ENCODE measurements around the gene SORCS1.

Gene SORCS1

GRCh38 chr10:106992055-106992454 lies 172.5 kb downstream of the SORCS1 start:
- no peak for DNase-seq (ENCODE audit: low read depth in 2 of 2)

DNA sequence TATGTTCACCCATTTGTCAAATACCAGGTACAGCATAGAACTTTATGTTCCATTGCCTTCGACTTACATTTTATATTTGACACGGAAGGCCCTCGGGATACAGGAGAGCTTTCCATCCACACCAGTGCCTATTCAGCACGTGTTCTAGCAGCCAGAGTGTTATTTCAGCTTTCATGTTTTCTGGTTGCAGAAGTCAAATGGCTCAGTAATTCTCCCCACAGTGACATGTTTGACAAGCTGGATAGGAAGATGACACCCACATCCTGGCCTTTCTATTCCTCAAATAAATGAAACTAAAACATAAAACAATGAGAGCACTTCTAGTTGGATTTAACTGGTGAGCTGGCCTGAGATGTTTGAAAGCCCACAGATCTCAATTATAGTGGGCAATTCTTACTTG lies 173.4 kb downstream of the SORCS1 start:
- DNase-seq (ENCODE audit: low read depth in 2 of 2), result no peak

DNA sequence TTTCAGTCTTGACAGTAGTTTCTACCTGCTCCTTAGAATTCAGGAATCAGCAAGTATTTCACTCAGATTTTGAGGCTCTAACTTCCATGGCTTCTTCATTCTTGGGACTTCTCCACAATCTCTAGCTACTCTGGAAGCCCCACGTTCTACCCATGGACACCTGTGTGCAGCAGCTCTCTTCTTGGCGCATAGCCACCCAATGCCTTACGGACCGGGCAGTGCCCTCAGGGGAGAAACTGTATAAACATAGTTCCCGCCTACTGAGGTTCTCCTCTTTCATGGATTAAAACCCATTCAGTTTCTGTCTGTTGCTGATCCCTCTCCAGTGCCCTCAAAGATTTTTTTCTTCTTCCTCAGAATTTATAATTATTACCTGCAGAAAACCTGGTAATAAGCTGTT lies 177.1 kb downstream of the SORCS1 start:
- no peak for DNase-seq (ENCODE audit: low read depth in 2 of 2)

- no peak for DNase-seq (ENCODE audit: low read depth in 2 of 2)
These were observed 182.2 kb downstream of the SORCS1 start for GRCh38 chr10:106982268-106982667.

DNA sequence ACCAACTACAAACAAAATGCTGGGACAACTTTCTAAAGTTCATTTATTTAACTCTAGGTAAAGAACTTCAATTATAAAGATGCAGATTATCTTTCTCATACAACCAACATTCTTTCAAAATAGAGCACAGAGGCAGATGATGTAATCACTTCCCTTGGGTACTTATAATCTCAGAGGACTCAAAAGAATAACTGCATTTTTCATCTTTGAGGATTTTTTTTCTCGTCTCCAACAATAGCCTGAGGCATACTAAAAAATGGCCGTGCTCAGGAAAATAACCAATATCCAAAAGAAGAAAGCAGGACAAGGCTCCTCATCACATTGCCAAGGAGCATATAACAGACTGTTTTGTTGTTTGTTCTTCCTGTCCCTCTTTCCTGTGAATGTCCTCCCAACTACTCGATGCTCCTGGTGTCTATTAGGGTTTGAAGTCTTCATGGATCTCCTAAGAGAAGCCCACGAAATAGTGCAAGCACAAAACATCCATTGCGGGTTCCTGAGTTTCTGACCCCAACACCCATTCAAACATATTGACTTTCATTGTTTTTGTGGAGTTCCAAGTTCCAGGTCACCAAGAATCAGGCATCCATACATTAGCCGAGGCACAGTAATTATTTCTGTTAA lies 182.9 kb downstream of the SORCS1 start:
- DNase-seq (ENCODE audit: low read depth in 2 of 2), result no peak

DNA sequence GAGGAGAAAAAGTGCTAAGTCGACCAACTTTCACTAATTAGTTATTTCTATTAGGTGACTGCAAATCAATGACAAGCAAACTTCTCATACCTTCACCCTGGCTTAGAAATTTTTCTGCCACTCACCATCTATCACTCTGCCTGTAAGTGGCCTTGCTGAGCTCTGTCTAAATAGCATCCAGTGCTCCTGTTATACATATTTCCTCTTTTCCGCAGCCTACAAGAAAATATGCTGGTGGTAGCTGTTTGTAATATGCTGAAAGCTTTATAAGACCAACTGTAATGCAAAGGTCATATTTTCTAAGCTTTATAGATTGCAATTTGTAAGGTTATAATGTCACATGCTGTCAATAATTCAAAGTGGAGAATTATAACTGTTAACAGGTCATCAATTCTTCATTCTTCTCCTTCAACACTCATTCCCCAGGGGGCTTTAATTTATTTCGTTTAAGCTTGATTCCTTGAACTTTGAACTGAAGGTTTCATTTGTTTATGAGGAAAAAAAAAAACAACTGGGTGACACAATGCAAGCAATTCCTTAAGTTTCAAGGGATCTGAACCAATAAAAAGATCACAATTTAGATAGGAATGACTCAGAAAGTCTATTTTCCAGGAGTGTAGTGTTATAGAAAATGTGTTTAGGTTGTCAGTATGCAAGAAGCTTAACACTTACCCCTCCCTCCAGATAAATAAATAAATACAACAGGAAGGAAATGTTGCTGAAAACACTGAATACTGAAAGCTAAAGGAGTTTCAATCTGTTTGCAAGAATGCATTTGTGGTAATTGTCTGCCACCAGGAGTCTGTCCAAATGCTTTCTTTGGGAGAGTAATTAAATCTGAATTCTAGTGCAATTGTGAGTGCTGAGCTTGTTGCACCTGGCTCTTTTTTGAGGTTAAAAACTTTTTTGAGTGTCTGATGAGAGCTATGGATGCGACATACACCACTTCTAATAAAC lies 183.7 kb downstream of the SORCS1 start:
- DNase-seq (ENCODE audit: low read depth in 2 of 2), result no peak

- DNase-seq (ENCODE audit: low read depth in 2 of 2), result no peak
These were observed 185.8 kb downstream of the SORCS1 start for GRCh38 chr10:106978756-106979155.

DNA sequence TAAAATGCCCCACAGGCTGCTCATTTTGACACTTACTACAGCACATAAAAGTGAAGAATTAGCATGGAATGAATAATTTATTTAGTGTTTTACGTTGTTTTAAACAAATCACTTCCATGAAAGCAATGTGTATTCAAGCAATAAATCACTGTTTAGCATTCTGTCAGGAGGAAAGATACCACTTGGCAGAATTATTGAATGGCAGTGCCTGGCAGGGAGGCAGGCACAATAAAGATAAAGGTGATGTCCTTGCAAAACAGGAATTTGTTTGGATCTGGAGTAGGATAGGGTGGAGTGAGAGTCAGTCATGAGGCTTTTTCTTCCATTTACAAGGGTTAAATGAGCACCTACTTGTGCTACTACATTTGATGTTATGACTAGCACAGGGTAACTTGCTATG lies 190.8 kb downstream of the SORCS1 start:
- no peak for DNase-seq (ENCODE audit: low read depth in 2 of 2)

GRCh38 chr10:106973288-106973687 lies 191.2 kb downstream of the SORCS1 start:
- DNase-seq (ENCODE audit: low read depth in 2 of 2), result no peak

GRCh38 chr10:106972381-106972780 lies 192.1 kb downstream of the SORCS1 start:
- DNase-seq (ENCODE audit: low read depth in 2 of 2), result no peak

GRCh38 chr10:106971411-106971831 lies 193.1 kb downstream of the SORCS1 start:
- DNase-seq (ENCODE audit: low read depth in 2 of 2), result no peak

DNA sequence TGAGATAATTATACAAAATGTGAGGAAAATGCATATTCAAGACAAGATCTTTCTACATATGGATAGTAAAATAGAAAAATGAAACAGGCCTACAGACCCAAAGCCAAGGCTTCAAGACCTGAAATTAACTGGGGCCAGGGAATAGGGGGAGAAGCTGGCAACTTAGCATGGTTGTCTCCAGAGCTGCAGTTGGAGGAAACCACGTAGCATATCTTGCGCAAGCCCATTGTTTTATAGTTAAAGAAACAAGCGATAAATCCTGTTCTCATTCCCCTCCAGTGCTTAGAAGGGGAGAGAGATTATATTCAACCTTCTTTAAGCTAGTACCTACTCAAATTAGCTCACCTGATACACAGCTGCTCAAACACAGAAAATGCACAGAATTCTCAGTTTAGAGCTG lies 197.1 kb downstream of the SORCS1 start:
- no peak for DNase-seq (ENCODE audit: low read depth in 2 of 2)

DNA sequence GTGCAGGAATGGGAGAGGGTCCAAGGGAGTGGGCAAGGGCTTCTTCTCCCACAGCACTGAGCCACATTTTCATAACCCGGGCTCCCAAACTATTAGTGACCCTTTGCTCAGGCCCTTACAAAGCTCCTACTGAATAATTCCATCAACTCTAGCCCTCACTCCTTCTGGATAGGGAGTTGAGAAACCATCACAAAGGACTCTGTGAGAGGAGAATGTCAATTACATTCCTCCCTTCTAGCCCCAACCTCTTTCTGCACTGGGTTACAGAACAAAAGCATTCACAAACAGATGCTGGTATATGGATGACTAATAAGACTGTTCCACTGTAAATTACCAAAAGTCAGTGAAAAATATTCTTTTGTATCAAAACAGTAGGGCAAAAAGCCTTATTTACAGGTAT lies 203.7 kb downstream of the SORCS1 start:
- no peak for DNase-seq (ENCODE audit: low read depth in 2 of 2)

DNA sequence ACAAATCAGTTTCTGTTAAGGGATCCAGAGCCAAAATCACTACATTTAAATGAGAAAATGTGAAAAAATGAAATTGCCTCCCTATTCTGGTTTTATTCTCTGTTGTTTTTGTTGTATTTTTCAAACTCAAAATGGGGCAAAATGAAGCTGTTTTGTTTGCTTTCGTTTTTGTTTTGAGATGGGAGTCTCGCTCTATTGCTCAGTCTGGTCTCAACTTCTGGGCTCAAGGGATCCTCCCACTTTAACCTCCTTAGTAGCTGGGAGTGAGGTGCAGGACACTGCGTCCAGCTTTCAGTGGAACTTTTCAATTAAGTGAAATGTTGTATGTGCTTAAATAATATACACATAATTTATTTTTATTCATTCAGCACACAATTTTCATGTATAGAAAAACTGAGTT lies 205.0 kb downstream of the SORCS1 start:
- DNase-seq (ENCODE audit: low read depth in 2 of 2), result no peak

DNA sequence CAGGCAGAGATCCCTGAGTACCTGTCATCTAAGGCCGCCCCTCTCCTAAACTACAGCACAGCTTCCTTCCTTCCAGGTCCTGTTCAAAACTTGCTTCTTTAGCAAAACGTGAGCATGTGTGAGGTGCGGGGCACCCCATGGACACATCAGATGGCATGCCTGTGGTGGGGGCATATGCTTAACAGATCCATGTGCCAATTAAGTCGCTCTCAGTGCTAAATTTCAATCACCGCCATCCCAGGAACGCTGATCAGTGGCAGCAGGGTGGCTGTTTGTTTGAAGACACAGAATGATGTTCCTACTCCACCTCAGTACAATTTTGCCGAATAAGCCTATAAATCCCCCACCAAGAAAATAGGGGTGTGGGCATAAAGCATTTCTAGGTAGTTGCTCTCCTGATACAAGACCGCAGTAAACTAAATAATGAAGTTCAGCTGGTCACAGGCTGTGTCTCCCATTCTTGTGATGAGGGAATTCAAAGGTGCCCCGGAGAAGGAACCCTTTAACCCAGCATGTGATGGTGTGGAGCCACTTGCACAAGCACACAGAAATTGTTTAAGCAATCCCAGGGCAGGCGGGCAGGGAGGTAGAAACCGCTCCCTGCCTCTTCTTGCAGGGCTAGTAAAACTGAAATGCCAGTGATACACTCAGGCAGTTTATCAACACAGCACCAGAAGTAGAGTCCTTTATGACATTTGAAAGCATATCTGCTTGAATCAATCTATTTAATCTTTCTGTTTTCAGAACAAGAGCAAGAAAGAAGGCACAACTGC lies 205.7 kb downstream of the SORCS1 start:
- DNase-seq (ENCODE audit: low read depth in 2 of 2), result no peak

- DNase-seq (ENCODE audit: low read depth in 2 of 2), result no peak
These were observed 206.5 kb downstream of the SORCS1 start for GRCh38 chr10:106957823-106958588.

- DNase-seq (ENCODE audit: low read depth in 2 of 2), result no peak
These were observed 208.1 kb downstream of the SORCS1 start for GRCh38 chr10:106956216-106956915.

DNA sequence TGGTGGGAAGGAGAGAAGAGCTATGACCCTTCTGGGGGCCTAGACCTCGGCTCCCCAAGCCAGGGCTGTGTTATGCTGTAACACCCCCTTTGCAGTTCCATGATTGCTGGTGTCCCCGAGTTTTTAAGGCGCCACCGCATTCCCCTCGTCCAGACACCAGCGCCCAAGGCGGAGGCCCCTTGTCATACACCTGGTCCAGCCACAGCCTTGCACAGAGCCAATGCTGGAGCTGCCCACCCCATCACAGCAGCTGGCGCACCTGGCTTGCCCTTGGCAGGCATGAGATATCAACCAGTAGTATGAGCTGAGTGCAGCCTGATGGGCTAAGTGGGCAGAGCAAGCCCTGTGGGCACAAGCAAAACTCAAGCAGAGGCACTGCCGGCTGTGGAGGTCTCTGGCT lies 209.4 kb downstream of the SORCS1 start:
- no peak for DNase-seq (ENCODE audit: low read depth in 2 of 2)

DNA sequence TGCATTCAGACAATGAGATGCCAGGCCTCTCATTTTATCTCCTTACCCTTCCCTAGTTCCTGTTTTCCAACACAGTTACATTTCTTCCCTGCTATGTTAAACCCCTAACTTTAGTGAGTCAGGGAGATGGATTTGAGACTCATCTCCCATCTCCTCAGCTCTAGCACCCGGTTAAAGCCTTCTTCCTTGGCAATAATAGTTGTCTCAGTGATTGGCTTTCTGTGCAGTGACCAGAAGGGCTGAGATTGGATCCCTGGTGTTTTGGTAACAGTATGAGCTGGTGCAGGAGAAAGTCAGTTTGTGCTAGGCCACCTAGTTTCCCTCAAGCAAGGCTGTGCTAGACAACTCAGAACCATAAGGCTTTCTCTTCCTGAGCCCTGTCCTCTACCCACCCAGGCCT lies 212.5 kb downstream of the SORCS1 start:
- no peak for DNase-seq (ENCODE audit: low read depth in 2 of 2)

- no peak for DNase-seq (ENCODE audit: low read depth in 2 of 2)
These were observed 214.6 kb downstream of the SORCS1 start for GRCh38 chr10:106949680-106950478.
